ENCODE measurements around the gene CFAP100. TPM values are rescaled to one million over a fixed set of nuclear protein-coding genes. Genes with fewer than 3 reads are reported as not detected.

CFAP100 gene
- total RNA-seq, 4 donors from 2014 or later = not detected

GRCh38 chr3:126398423-126399350 lies 4.0 kb downstream of the CFAP100 start:
- 92% methylated on average over 14 of the region's 14 CpGs; no CpG with 5 or more reads in 1 of the 2 donors for WGBS, 2 donors (ENCODE audit: low coverage in 1 of 2)
- Histone ChIP-seq H3K27me3 (peaks cover 24% of the 10 kb centered on the region), H3K4me1 (peaks cover 0 to 8% (median 2%) of the 10 kb centered on the region in 4 donors), H3K9me3 (no peaks in the 10 kb centered on the region), H3K4me3 (no peak overlapping the region), H3K27ac (no peak overlapping the region), H3K36me3 (no peaks in the 10 kb centered on the region)
- no peak for DNase-seq
- in situ Hi-C loops (cut with MboI; ENCODE audit: low pct_ligation_motif_present in 1 of 4, low pct_unique_long_range_greater_than_20kb in 1 of 4, low sequenced_read_pairs in 3 of 4) = loop anchor here (10.0 to 25.0 kb wide), 4 partner anchors 144 to 264 kb away; no protein-coding TSS in a partner anchor
- TF ChIP-seq POLR2AphosphoS5 (IDR thresholded peaks at IDR 0.05) (no peak), EP300 (IDR thresholded peaks at IDR 0.05; ENCODE audit: low read depth) (no peak), POLR2A (IDR thresholded peaks at IDR 0.05) (no peak), CTCF (IDR thresholded peaks at IDR 0.05) (no peak)
- intact Hi-C loops (cut with DNase I; ENCODE audit: low total_unique reads) = no loop called here

GRCh38 chr3:126399351-126399735 lies 4.6 kb downstream of the CFAP100 start:
- Histone ChIP-seq H3K4me3 (no peak overlapping the region), H3K36me3 (no peaks in the 10 kb centered on the region), H3K27ac (no peak overlapping the region), H3K27me3 (peaks cover 17% of the 10 kb centered on the region), H3K9me3 (no peaks in the 10 kb centered on the region), H3K4me1 (peaks cover 0 to 7% (median 2%) of the 10 kb centered on the region in 4 donors)
- 74% methylated on average over 1 of the region's 1 CpG; no CpG with 5 or more reads in 1 of the 2 donors for WGBS, 2 donors (ENCODE audit: low coverage in 1 of 2)
- no peak for TF ChIP-seq EP300 (IDR thresholded peaks at IDR 0.05; ENCODE audit: low read depth)
- no peak for TF ChIP-seq POLR2AphosphoS5 (IDR thresholded peaks at IDR 0.05)
- TF ChIP-seq POLR2A (IDR thresholded peaks at IDR 0.05) = no peak
- no peak for TF ChIP-seq CTCF (IDR thresholded peaks at IDR 0.05)
- intact Hi-C loops (cut with DNase I; ENCODE audit: low total_unique reads) (no loop called here), in situ Hi-C loops (cut with MboI; ENCODE audit: low pct_ligation_motif_present in 1 of 4, low pct_unique_long_range_greater_than_20kb in 1 of 4, low sequenced_read_pairs in 3 of 4) (loop anchor here (10.0 to 25.0 kb wide), 4 partner anchors 145 to 265 kb away; no protein-coding TSS in a partner anchor)
- DNase-seq = no peak

GRCh38 chr3:126399756-126400155 lies 5.0 kb downstream of the CFAP100 start:
- H3K9me3 ChIP-seq = no peaks in the 10 kb centered on the region
- H3K27me3 ChIP-seq = peaks cover 14% of the 10 kb centered on the region
- no peak overlapping the region for H3K27ac ChIP-seq
- TF ChIP-seq POLR2AphosphoS5 (IDR thresholded peaks at IDR 0.05) = no peak
- no peak for TF ChIP-seq EP300 (IDR thresholded peaks at IDR 0.05; ENCODE audit: low read depth)
- no peak for TF ChIP-seq POLR2A (IDR thresholded peaks at IDR 0.05)
- TF ChIP-seq CTCF (IDR thresholded peaks at IDR 0.05) = no peak
- DNase-seq = no peak
- peaks cover 0 to 3% (median 0%) of the 10 kb centered on the region in 4 donors for H3K4me1 ChIP-seq
- no peaks in the 10 kb centered on the region for H3K36me3 ChIP-seq
- in situ Hi-C loops (cut with MboI; ENCODE audit: low pct_ligation_motif_present in 1 of 4, low pct_unique_long_range_greater_than_20kb in 1 of 4, low sequenced_read_pairs in 3 of 4) = loop anchor here (10.0 to 25.0 kb wide), 4 partner anchors 145 to 265 kb away; no protein-coding TSS in a partner anchor
- WGBS, 2 donors (ENCODE audit: low coverage in 1 of 2) = 77 to 89% methylated on average over 4 of the region's 4 CpGs
- H3K4me3 ChIP-seq = no peak overlapping the region
- intact Hi-C loops (cut with DNase I; ENCODE audit: low total_unique reads) = no loop called here

- H3K36me3 ChIP-seq = no peaks in the 10 kb centered on the region
- H3K4me1 ChIP-seq = no peaks in the 10 kb centered on the region
- intact Hi-C loops (cut with DNase I; ENCODE audit: low total_unique reads) = no loop called here
- TF ChIP-seq POLR2A (IDR thresholded peaks at IDR 0.05) = no peak
- no peak for TF ChIP-seq CTCF (IDR thresholded peaks at IDR 0.05)
- TF ChIP-seq EP300 (IDR thresholded peaks at IDR 0.05; ENCODE audit: low read depth) = no peak
- TF ChIP-seq POLR2AphosphoS5 (IDR thresholded peaks at IDR 0.05) = no peak
- no peak overlapping the region for H3K27ac ChIP-seq
- in situ Hi-C loops (cut with MboI; ENCODE audit: low pct_ligation_motif_present in 1 of 4, low pct_unique_long_range_greater_than_20kb in 1 of 4, low sequenced_read_pairs in 3 of 4) = no loop called here
- H3K9me3 ChIP-seq = no peaks in the 10 kb centered on the region
- DNase-seq = no peak
- H3K27me3 ChIP-seq = peaks cover 3% of the 10 kb centered on the region
- H3K4me3 ChIP-seq = no peak overlapping the region
- WGBS, 2 donors (ENCODE audit: low coverage in 1 of 2) = 51% methylated on average over 8 of the region's 8 CpGs; no CpG with 5 or more reads in 1 of the 2 donors
Measured at GRCh38 chr3:126401611-126402160, 7.0 kb downstream of the CFAP100 start.

Measured in transverse colon (tissue), 4 donors.